Suprapubic skin (tissue), 3 donors: ENCODE data around the gene HENMT1.

Experiments
- CTCF ChIP-seq, 2 donors: fragments of 200-600 bp in 1 of 2; fragments of 450-650 bp in 1 of 2; sonication (generic) in 1 of 2; IDR thresholded peaks; one replicate each; pipeline ENCODE4 v1.5.1; 2016 to 2019; ENCODE audit warnings: antibody characterized with exemption in 2 of 2, mild to moderate bottlenecking in 1 of 2, moderate library complexity in 1 of 2
- POLR2A ChIP-seq, 2 donors: fragments of 450-650 bp; IDR thresholded peaks; one replicate each; pipeline ENCODE4 v1.6.1; 2017; ENCODE audit warnings: antibody characterized with exemption in 2 of 2, mild to moderate bottlenecking in 2 of 2, moderate library complexity in 2 of 2

- TF ChIP-seq POLR2A (IDR thresholded peaks at IDR 0.05) (no peak), CTCF (IDR thresholded peaks at IDR 0.05) (no peak)
These were observed 45.3 kb downstream of the HENMT1 start for GRCh38 chr1:108615544-108615943.
